GM12891 (cell line): ENCODE measurements around the gene SFMBT2.

Source experiments
- DNase-seq: peaks from one replicate; pipeline ENCODE4 v3.0.0; 2011; ENCODE audit warnings: low spot score; ENCODE audit not compliant: insufficient read length
- FAIRE-seq: peaks from 2 replicates; lab custom pipeline; 2011; peaks lifted over from hg19 to GRCh38; lab: Jason Lieb, UNC
- PAX5 ChIP-seq: IDR thresholded peaks from 2 replicates; pipeline ENCODE4 v1.6.1; 2011; ENCODE audit warnings: low read length, moderate library complexity, mild to moderate bottlenecking; ENCODE audit not compliant: insufficient read depth, severe bottlenecking
- POLR2A ChIP-seq: IDR thresholded peaks from 2 replicates; pipeline ENCODE4 v1.6.1; 2011; ENCODE audit warnings: low read depth, low read length, control low read depth
- POLR2AphosphoS5 ChIP-seq: IDR thresholded peaks from 2 replicates; pipeline ENCODE4 v1.6.1; 2011; ENCODE audit warnings: low read depth, low read length, control low read depth
- POU2F2 ChIP-seq: IDR thresholded peaks from 2 replicates; pipeline ENCODE4 v1.6.1; 2011; ENCODE audit warnings: low read depth, mild to moderate bottlenecking, control low read depth, low read length, moderate library complexity
- SPI1 ChIP-seq: IDR thresholded peaks from 2 replicates; pipeline ENCODE4 v1.6.1; 2011; ENCODE audit warnings: low read depth, low read length, control low read depth
- TAF1 ChIP-seq: IDR thresholded peaks from 2 replicates; pipeline ENCODE4 v1.6.1; 2011; ENCODE audit warnings: low read depth, low read length, control low read depth

Gene SFMBT2

DNA sequence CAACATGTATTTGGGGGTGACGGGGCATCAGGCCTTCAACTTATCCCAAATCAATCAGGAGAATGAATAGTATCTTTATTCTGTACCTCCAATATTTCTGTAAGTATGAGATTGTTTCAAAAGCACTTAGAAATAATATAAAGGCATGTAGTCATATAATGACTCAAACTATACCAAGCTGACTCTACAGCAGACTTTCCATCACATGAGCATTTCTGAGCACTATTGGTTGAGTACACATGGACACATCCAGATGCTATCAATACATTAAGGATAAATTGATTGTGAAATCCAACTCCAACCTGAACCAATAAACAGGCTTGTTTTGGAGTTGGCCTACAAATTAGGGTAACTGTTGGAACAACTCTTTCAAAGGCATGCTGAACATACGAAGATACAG is 229.4 kb downstream of the SFMBT2 start:
- no peak for DNase-seq
- FAIRE-seq: no peak
- TF ChIP-seq PAX5 (no peak), SPI1 (no peak), POLR2AphosphoS5 (no peak), POU2F2 (no peak), TAF1 (no peak), POLR2A (no peak)

DNA sequence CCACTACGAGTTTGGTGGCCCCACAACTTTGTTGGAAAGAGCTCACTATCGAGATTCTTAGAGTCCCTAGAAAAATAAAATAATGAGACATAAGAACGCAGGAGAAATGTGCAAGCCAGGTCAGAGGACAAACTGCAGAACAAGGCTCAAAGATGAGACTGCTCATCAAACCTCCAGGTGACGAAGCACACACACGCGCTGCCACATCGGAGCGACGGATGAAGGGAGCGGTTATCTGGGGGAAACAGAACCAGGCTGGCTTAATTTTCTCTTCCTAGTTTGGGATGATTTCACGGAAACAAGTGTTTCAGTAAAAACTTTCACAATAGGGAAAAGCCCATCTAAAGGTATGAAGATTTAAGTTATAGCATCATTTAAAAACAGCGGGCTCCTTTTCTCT is 231.3 kb downstream of the SFMBT2 start:
- DNase-seq: no peak
- TF ChIP-seq POLR2AphosphoS5 (no peak), PAX5 (no peak), SPI1 (no peak), TAF1 (no peak), POU2F2 (no peak), POLR2A (no peak)
- FAIRE-seq: no peak

GRCh38 chr10:7173948-7174347 is 236.9 kb downstream of the SFMBT2 start:
- no peak for FAIRE-seq
- no peak for DNase-seq
- TF ChIP-seq POU2F2 (no peak), TAF1 (no peak), POLR2A (no peak), POLR2AphosphoS5 (no peak), PAX5 (no peak)

DNA sequence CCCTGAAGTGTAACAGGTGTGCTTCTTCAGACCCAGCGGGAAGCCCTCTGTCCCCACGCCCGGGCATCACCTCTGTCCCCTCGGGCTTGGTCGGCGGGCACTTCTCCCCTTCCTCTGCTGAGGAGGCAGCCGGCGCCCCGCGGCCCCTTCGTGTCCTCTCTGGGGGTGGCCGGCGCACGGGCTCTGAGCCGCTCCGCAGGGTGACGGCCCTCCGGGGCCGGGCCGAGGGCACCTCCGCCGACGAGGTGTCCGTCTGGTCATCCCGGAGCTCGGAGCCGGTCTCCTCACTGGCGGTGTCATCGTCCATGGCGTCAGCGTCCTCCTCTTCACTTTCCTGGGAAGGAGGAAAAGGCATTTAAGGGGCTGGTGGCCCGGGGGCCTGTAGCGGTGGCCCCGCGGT is 239.0 kb downstream of the SFMBT2 start:
- FAIRE-seq (no peak), DNase-seq (no peak)
- TF ChIP-seq TAF1 (no peak), SPI1 (no peak), POLR2A (no peak), POLR2AphosphoS5 (no peak), PAX5 (no peak), POU2F2 (no peak)

- DNase-seq (no peak), FAIRE-seq (no peak)
- no peak for TF ChIP-seq POLR2A
- TF ChIP-seq TAF1: no peak
- TF ChIP-seq SPI1: no peak
- no peak for TF ChIP-seq PAX5
- TF ChIP-seq POU2F2: no peak
- no peak for TF ChIP-seq POLR2AphosphoS5
Observed at GRCh38 chr10:7170626-7171322, 240.1 kb downstream of the SFMBT2 start.

DNA sequence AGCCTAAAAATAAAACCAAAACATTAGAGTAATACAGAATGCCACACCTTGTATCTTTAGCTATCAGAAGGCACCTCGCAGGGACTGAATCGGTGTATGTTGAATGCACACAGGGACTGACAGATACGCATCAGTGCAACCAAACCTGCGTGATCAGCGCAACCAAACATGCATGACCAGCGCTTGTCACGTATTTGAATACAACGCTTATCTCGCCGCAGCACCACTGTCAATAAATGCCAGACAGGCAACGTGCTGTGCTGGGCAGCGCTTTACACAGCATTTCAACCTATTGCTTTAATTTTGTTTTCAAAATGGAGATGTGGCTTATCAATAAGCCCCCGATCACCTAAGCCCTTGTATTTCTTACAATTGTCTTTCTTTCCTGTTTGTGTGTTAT is 242.4 kb downstream of the SFMBT2 start:
- FAIRE-seq (no peak), DNase-seq (no peak)
- TF ChIP-seq POU2F2 (no peak), POLR2A (no peak)

- no peak for TF ChIP-seq TAF1
- TF ChIP-seq POU2F2: no peak
- TF ChIP-seq SPI1: no peak
- TF ChIP-seq POLR2A: no peak
- TF ChIP-seq POLR2AphosphoS5: no peak
- no peak for FAIRE-seq
Observed at GRCh38 chr10:7165500-7166177, 245.2 kb downstream of the SFMBT2 start.

DNA sequence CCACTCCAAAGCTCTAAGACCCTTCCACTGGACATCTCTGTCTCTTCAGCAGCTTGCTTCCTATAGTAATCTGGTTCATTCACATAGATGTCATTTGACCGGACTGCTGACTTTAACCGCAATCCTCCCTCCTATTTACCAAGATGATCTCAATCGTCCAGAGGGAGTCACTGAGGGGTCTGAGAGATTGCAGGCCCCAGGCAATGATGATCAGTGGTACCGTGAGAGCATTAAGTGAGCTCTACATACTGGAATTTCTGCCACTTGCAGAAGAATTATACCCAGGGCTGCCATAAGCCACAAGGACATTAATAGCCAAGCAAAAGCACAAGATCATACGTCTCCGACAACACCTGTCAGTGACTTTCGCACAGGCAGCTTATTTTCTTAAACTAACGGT is 245.9 kb downstream of the SFMBT2 start:
- TF ChIP-seq TAF1: no peak
- TF ChIP-seq POLR2A: no peak
- TF ChIP-seq POLR2AphosphoS5: no peak
- TF ChIP-seq PAX5: no peak
- FAIRE-seq: no peak
- DNase-seq: no peak

More at GRCh38 chr10:7165500-7166177, 245.2 kb downstream of the SFMBT2 start:
- DNase-seq: no peak

DNA sequence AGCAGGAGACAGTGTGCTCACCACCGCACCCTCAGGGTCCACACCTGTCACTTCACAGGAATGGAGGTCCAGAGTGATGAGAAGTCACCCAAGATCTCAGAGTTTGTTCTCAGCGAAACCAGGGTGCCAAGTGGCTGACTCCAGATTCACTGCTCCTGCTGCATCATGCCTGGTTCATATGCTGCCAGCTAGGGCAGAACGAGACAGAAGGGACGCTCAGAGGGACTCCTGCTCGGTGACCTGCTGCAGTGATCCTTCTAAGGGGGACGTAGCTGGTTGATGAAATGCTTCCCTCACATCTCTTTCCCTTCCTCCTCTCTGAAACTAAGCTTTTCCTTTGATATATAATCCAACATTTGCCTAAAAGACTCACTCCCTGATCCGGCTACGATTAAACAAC is 248.5 kb downstream of the SFMBT2 start:
- FAIRE-seq (no peak), DNase-seq (no peak)
- no peak for TF ChIP-seq TAF1
- no peak for TF ChIP-seq POLR2AphosphoS5
